ENCODE measurements around the gene TPX2. TPM values are rescaled to one million over a fixed set of nuclear protein-coding genes. Genes with fewer than 3 reads are reported as not detected.

Gene TPX2
- total and polyA plus RNA-seq, 2 donors (not counting 3 experiments of a cell fraction or from before 2014, with no cell fraction given) = 24.8 to 114 TPM

DNA sequence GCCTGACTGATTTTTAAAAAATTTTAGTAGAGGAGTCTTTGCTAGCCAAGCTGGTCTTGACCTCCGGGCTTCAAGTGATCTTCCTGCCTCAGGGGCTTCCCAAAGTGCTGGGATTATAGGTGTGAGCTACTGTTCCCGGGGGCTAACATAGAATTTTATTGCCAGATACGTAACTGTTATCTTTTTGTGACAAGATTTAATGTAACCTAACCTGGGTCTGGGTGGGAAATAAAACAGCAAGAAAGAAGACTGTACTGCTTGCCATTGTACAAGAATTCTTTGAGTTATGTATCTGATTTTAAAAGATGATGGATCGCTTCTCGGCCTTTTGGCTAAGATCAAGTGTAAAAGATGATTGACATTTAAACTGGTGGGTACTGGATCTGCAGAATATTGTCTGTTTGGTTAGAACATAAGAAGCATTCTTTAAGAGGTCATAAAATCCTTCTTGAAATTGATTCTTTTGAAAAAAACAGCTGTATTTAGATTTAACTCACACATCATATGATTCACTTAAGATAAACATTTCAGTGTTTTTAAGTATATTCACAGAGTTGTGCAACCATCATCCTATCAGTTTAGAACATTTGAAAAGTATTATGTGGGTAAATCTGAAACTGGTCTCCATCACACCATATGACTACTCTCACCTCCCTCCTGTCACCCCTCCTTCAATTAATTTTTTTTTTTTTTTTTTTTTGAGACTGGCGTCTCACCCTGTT lies 21.6 kb downstream of the TPX2 start:
- dilution Hi-C loops (cut with MboI; ENCODE audit: extremely low pct_ligation_motif_present, low sequenced_read_pairs) (no loop called here), intact Hi-C loops (cut with micrococcal nuclease) (loop anchor here (5.0 kb wide), 1 partner anchor 37 kb away; no protein-coding TSS in a partner anchor)
- TF ChIP-seq POLR2A (IDR thresholded peaks at IDR 0.05; ENCODE audit: low read depth, low read length) (no peak), POLR2AphosphoS5 (IDR thresholded peaks at IDR 0.05; ENCODE audit: insufficient read depth, low read depth, low read length) (no peak), MYC (IDR thresholded peaks at IDR 0.05; ENCODE audit: low read depth, low read length) (no peak), EZH2 (IDR thresholded peaks at IDR 0.05; ENCODE audit: borderline replicate concordance, low read depth, low read length, severe bottlenecking) (no peak), GATA2 (IDR thresholded peaks at IDR 0.05; ENCODE audit: insufficient read depth, insufficient read length, low read depth, low read length) (no peak), FOS (IDR thresholded peaks at IDR 0.05; ENCODE audit: borderline replicate concordance, insufficient read depth, low read length) (no peak), JUN (IDR thresholded peaks at IDR 0.05; ENCODE audit: borderline replicate concordance, insufficient read depth, insufficient read length, low read depth) (no peak)
- TF ChIP-seq, protein P1, sequence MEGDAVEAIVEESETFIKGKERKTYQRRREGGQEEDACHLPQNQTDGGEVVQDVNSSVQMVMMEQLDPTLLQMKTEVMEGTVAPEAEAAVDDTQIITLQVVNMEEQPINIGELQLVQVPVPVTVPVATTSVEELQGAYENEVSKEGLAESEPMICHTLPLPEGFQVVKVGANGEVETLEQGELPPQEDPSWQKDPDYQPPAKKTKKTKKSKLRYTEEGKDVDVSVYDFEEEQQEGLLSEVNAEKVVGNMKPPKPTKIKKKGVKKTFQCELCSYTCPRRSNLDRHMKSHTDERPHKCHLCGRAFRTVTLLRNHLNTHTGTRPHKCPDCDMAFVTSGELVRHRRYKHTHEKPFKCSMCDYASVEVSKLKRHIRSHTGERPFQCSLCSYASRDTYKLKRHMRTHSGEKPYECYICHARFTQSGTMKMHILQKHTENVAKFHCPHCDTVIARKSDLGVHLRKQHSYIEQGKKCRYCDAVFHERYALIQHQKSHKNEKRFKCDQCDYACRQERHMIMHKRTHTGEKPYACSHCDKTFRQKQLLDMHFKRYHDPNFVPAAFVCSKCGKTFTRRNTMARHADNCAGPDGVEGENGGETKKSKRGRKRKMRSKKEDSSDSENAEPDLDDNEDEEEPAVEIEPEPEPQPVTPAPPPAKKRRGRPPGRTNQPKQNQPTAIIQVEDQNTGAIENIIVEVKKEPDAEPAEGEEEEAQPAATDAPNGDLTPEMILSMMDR (IDR thresholded peaks at IDR 0.05; ENCODE audit: extremely low read depth in 1 of 2, insufficient read depth in 1 of 2, low read depth in 1 of 2, low read length in 2 of 2) = no peak
- ChIA-PET POLR2A (no interaction called here), CTCF (interaction anchor here (0.9 to 1.9 kb wide), 3 partner anchors 9 to 16 kb away, joined by 3 to 7 read pairs (median 3); no protein-coding TSS in a partner anchor)
- peaks cover 0 to 9% of the 10 kb centered on the region in 2 experiments for H3K36me3 ChIP-seq (ENCODE audit: control insufficient read depth in 2 of 2, extremely low read depth in 1 of 2, insufficient read depth in 2 of 2, low read length in 2 of 2)
- H3K27ac ChIP-seq (ENCODE audit: insufficient read depth, low read depth, low read length) = no peak overlapping the region
- FAIRE-seq = no peak
- H3K9me3 ChIP-seq (replicated peaks; ENCODE audit: control insufficient read depth, insufficient read depth, low read length) = no peaks in the 10 kb centered on the region
- H3K79me2 ChIP-seq (ENCODE audit: control insufficient read depth, insufficient read depth, low read length) = peaks cover 84% of the 10 kb centered on the region
- H3K9ac ChIP-seq (replicated peaks; ENCODE audit: extremely low read depth, insufficient read depth, low read length) = no peak overlapping the region
- BruUV-seq (replicated peaks) = no TSS peak
- no peaks in the 10 kb centered on the region for H3K4me1 ChIP-seq (ENCODE audit: control insufficient read depth, extremely low read depth, insufficient read depth, low read length)
- peaks cover 3% of the 10 kb centered on the region for H4K20me1 ChIP-seq (replicated peaks; ENCODE audit: control insufficient read depth, extremely low read depth, insufficient read depth, low read length)
- no peak overlapping the region for H3K4me3 ChIP-seq (replicated peaks in 1 of 3; ENCODE audit: insufficient read depth in 1 of 3, low read depth in 1 of 3, low read length in 3 of 3)
- no peak overlapping the region for H2AFZ ChIP-seq (ENCODE audit: low read depth, low read length)
- no peaks in the 10 kb centered on the region for H3K9me1 ChIP-seq (replicated peaks; ENCODE audit: control insufficient read depth, extremely low read depth, insufficient read depth, low read length)
- H3K4me2 ChIP-seq (ENCODE audit: insufficient read depth, low read length) = no peak overlapping the region
- no peak for DNase-seq (ENCODE audit: low read depth, low spot score)
- no peaks in the 10 kb centered on the region for H3K27me3 ChIP-seq (ENCODE audit: control insufficient read depth in 2 of 2, insufficient read depth in 2 of 2, low read length in 2 of 2)

All from endothelial cell of umbilical vein (primary cell).